NCI-H1930 (cell line): Measurements from ENCODE around the gene ZSWIM5.
A peak's percentile ranks its signal among the peaks of the same experiment; 100 is the strongest.
"Not testable (repeated sequence)": the region's sequence is repeated elsewhere in the genome, so short reads cannot be mapped to it uniquely, and the experiment has no call there.

Experiments used
- DNase-seq, 2 experiments: peaks; one replicate each; lab custom pipeline; 2025; lab: John Stamatoyannopoulos, UW

ZSWIM5 gene

GRCh38 chr1:45094371-45094770 lies 112.0 kb downstream of the ZSWIM5 start:
- DNase-seq: not testable (repeated sequence)

- peak in 1 of 2 experiments; percentile 10 for DNase-seq
Observed at GRCh38 chr1:45093334-45093733, 113.1 kb downstream of the ZSWIM5 start.

GRCh38 chr1:45089711-45090110 lies 116.7 kb downstream of the ZSWIM5 start:
- DNase-seq: no peak

- DNase-seq: no peak
Observed at GRCh38 chr1:45084562-45084961, 121.8 kb downstream of the ZSWIM5 start.

- no peak for DNase-seq
Observed at GRCh38 chr1:45079533-45079932, 126.9 kb downstream of the ZSWIM5 start.

- not testable (repeated sequence) for DNase-seq
Observed at GRCh38 chr1:45076959-45077358, 129.4 kb downstream of the ZSWIM5 start.

GRCh38 chr1:45071567-45071966 lies 134.8 kb downstream of the ZSWIM5 start:
- no peak for DNase-seq

- no peak for DNase-seq
Observed at GRCh38 chr1:45067806-45068205, 138.6 kb downstream of the ZSWIM5 start.

- no peak for DNase-seq
Observed at GRCh38 chr1:45065083-45065482, 141.3 kb downstream of the ZSWIM5 start.

- DNase-seq: not testable (repeated sequence)
Observed at GRCh38 chr1:45062463-45062862, 143.9 kb downstream of the ZSWIM5 start.

GRCh38 chr1:45059829-45060228 lies 146.6 kb downstream of the ZSWIM5 start:
- no peak for DNase-seq

GRCh38 chr1:45057542-45057941 lies 148.9 kb downstream of the ZSWIM5 start:
- DNase-seq: no peak

- DNase-seq: no peak
Observed at GRCh38 chr1:45051005-45051772, 155.2 kb downstream of the ZSWIM5 start.

GRCh38 chr1:45047032-45047431 lies 159.4 kb downstream of the ZSWIM5 start:
- no peak for DNase-seq

- no peak for DNase-seq
Observed at GRCh38 chr1:45044916-45045315, 161.5 kb downstream of the ZSWIM5 start.

- no peak for DNase-seq
Observed at GRCh38 chr1:45043094-45043493, 163.3 kb downstream of the ZSWIM5 start.

- no peak for DNase-seq
Observed at GRCh38 chr1:45040297-45040696, 166.1 kb downstream of the ZSWIM5 start.

GRCh38 chr1:45038661-45039364 lies 167.6 kb downstream of the ZSWIM5 start:
- DNase-seq: no peak

- DNase-seq: no peak
Observed at GRCh38 chr1:45038240-45038639, 168.2 kb downstream of the ZSWIM5 start.

- DNase-seq: no peak
Observed at GRCh38 chr1:45037456-45037855, 168.9 kb downstream of the ZSWIM5 start.

- DNase-seq: no peak
Observed at GRCh38 chr1:45035631-45036301, 170.6 kb downstream of the ZSWIM5 start.

- DNase-seq: no peak
Observed at GRCh38 chr1:45033356-45033755, 173.0 kb downstream of the ZSWIM5 start.

- no peak for DNase-seq
Observed at GRCh38 chr1:45032837-45033236, 173.6 kb downstream of the ZSWIM5 start.
